AG04450 (cell line): ENCODE measurements around the gene AHSP. TPM values are rescaled to one million over a fixed set of nuclear protein-coding genes. Genes with fewer than 3 reads are reported as not detected.

Source experiments
- CTCF ChIA-PET: fragments of 300-600, 350-600 bp; formaldehyde crosslinking; extraction: SDS; loops from one replicate; lab custom pipeline; 2022; ENCODE audit warnings: antibody characterized with exemption, inconsistent platforms; lab: Charles Lee
- POLR2A ChIA-PET: fragments of 350-600 bp; formaldehyde crosslinking; extraction: SDS; loops from one replicate; lab custom pipeline; 2021; ENCODE audit warnings: antibody characterized with exemption, inconsistent platforms; lab: Yijun Ruan, JAX
- DNase-seq: peaks from one replicate; pipeline ENCODE4 v3.0.0-alpha.2; 2011; ENCODE audit warnings: low read depth, low spot score
- H3K27ac ChIP-seq: one replicate; pipeline ENCODE4 v1.5.1; 2012; ENCODE audit warnings: low read depth, low read length, control low read depth
- H3K27me3 ChIP-seq: one replicate; pipeline ENCODE4 v1.6.0; 2012; ENCODE audit warnings: low read length; ENCODE audit not compliant: control insufficient read depth, insufficient read depth
- H3K4me3 ChIP-seq: 2 replicates; pipeline ENCODE4 v1.5.1; 2011; ENCODE audit warnings: mild to moderate bottlenecking, low read depth, low read length, control low read depth
- H3K9me3 ChIP-seq: 2 replicates; pipeline ENCODE4 v1.5.1; 2012; ENCODE audit warnings: low read length; ENCODE audit not compliant: control insufficient read depth, insufficient read depth
- polyA plus RNA-seq: library from polyadenylated mRNA; depleted of rRNA; stranded (reverse); fragments of >200 nt; gene quantifications from 2 replicates; pipeline ENCODE4 v1.2.3, GENCODE V29; 2011
- TF ChIP-seq, protein P1 (sequence below): IDR thresholded peaks from 2 replicates; pipeline ENCODE4 v1.5.1; 2011; ENCODE audit warnings: low read depth, low read length, control low read depth, inconsistent platforms

The AHSP gene
- polyA plus RNA-seq, 1 experiment: not detected

DNA sequence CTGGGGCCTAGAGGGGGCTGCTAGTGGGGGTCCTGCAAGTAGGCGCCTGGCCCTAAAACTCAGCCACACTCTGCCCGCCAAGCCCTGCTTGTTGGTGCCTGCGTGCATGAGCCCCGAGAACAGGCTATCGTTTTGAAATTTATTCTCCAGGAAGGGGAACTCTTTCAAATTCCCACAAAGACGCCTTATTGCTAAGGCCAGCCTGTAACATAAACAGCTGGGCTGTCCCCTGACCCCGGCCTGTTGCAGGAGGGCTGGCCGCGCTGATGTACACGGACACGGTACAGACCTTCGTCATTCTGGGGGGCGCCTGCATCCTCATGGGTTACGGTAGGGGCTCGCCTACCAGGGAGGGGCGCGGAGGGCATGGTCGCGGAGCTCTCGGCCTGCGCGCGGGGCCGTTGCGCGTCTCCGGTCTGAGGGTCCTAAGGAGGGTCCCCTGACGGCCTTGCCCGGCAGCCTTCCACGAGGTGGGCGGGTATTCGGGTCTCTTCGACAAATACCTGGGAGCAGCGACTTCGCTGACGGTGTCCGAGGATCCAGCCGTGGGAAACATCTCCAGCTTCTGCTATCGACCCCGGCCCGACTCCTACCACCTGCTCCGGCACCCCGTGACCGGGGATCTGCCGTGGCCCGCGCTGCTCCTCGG lies 40.5 kb upstream of the AHSP start:
- Histone ChIP-seq H3K27me3 (peaks cover 28% of the 10 kb centered on the region), H3K27ac (no peak overlapping the region), H3K9me3 (no peaks in the 10 kb centered on the region; the same call in 1 of the 2 replicates), H3K4me3 (peak overlapping the region; percentile 56)
- TF ChIP-seq, protein P1, sequence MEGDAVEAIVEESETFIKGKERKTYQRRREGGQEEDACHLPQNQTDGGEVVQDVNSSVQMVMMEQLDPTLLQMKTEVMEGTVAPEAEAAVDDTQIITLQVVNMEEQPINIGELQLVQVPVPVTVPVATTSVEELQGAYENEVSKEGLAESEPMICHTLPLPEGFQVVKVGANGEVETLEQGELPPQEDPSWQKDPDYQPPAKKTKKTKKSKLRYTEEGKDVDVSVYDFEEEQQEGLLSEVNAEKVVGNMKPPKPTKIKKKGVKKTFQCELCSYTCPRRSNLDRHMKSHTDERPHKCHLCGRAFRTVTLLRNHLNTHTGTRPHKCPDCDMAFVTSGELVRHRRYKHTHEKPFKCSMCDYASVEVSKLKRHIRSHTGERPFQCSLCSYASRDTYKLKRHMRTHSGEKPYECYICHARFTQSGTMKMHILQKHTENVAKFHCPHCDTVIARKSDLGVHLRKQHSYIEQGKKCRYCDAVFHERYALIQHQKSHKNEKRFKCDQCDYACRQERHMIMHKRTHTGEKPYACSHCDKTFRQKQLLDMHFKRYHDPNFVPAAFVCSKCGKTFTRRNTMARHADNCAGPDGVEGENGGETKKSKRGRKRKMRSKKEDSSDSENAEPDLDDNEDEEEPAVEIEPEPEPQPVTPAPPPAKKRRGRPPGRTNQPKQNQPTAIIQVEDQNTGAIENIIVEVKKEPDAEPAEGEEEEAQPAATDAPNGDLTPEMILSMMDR: no peak
- DNase-seq: no peak
- CTCF ChIA-PET: interaction anchor here (1.8 kb wide), 1 partner anchor 26 kb away, joined by 5 read pairs; no protein-coding TSS in a partner anchor
- POLR2A ChIA-PET: no interaction called here

DNA sequence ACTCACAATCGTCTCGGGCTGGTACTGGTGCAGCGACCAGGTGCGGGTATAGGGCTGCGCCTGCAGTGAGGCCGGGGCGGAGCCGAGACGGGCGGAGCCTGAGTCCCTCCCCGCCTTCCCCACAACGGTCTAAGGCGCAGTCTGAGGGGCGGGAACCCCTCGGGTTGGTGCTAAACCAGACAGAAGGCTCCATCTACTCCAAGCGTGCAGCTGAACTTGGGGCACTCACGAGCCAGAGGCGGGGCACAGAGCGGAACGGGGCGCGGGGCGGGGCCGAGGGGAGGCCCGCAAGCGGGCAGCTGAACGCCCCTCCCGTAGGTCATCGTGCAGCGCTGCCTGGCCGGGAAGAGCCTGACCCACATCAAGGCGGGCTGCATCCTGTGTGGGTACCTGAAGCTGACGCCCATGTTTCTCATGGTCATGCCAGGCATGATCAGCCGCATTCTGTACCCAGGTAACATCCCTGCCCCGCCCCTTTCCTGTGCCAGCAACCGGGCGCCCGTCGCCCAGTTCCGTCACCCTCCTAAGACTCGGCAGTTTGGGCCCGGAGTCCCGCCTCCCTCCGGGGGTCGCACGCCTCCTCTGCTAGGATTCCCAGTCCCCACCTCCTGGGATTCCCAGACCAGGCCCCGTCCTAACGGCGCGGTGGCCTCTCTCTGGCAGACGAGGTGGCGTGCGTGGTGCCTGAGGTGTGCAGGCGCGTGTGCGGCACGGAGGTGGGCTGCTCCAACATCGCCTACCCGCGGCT lies 39.8 kb upstream of the AHSP start:
- DNase-seq: no peak
- ChIA-PET CTCF (interaction anchor here (1.8 kb wide), 1 partner anchor 27 kb away, joined by 5 read pairs; no protein-coding TSS in a partner anchor), POLR2A (interaction anchor here (0.5 to 1.0 kb wide), 5 partner anchors 19 to 564 kb away, joined by 3 to 4 read pairs (median 3); partner anchors contain the start of gene FBXL19)
- Histone ChIP-seq H3K9me3 (no peaks in the 10 kb centered on the region; the same call in 1 of the 2 replicates), H3K27me3 (peaks cover 28% of the 10 kb centered on the region), H3K4me3 (peak overlapping the region; percentile 56), H3K27ac (no peak overlapping the region)
- TF ChIP-seq, protein P1: no peak

DNA sequence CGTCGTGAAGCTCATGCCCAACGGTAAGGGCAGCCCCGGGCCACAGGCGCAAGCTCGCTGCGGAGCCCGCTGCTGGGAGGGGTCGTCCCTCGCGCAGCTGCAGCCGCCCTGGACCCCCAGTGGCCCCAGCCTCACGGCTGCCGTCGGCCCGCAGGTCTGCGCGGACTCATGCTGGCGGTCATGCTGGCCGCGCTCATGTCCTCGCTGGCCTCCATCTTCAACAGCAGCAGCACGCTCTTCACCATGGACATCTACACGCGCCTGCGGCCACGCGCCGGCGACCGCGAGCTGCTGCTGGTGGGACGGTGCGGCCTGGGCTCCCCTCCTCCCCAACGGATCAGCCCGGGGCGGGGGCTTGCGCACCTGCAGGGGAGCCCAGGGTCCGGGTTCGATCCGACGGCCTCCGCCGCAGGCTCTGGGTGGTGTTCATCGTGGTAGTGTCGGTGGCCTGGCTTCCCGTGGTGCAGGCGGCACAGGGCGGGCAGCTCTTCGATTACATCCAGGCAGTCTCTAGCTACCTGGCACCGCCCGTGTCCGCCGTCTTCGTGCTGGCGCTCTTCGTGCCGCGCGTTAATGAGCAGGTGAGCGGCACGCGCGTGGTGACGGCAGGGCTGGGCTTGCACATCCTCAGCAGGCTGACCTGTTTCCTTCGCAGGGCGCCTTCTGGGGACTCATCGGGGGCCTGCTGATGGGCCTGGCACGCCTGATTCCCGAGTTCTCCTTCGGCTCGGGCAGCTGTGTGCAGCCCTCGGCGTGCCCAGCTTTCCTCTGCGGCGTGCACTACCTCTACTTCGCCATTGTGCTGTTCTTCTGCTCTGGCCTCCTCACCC lies 39.0 kb upstream of the AHSP start:
- peak overlapping the region; percentile 56 for H3K4me3 ChIP-seq
- TF ChIP-seq, protein P1: no peak
- ChIA-PET CTCF (interaction anchor here (1.8 kb wide), 1 partner anchor 28 kb away, joined by 5 read pairs; no protein-coding TSS in a partner anchor), POLR2A (interaction anchor here (0.6 to 1.0 kb wide), 4 partner anchors 19 to 565 kb away, joined by 3 to 4 read pairs (median 4); partner anchors contain the start of gene FBXL19)
- H3K27ac ChIP-seq: no peak overlapping the region
- H3K9me3 ChIP-seq: no peaks in the 10 kb centered on the region; the same call in 1 of the 2 replicates
- peaks cover 28% of the 10 kb centered on the region for H3K27me3 ChIP-seq
- DNase-seq: no peak

DNA sequence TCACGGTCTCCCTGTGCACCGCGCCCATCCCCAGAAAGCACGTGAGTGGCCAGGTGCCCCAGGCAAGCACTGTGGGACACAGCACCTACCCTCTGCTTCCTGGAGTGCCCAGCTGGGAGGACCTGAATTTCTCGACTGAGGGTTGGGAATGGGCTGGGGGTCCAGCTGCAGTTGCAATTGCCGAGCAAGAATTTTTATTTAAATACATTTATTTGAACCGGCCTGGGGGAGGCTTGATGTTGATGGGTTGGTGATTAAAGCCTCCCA lies 38.5 kb upstream of the AHSP start:
- POLR2A ChIA-PET: no interaction called here
- no peaks in the 10 kb centered on the region; the same call in 1 of the 2 replicates for H3K9me3 ChIP-seq
- CTCF ChIA-PET: no interaction called here

More for the DNA sequence above, 38.5 kb upstream of the AHSP start:
- TF ChIP-seq, protein P1: no peak
- Histone ChIP-seq H3K4me3 (no peak overlapping the region), H3K27me3 (peaks cover 28% of the 10 kb centered on the region), H3K27ac (no peak overlapping the region)
- DNase-seq: no peak
